GM10266 (cell line): ENCODE data around the gene WDR26.
"Not testable (repeated sequence)": the region's sequence is repeated elsewhere in the genome, so short reads cannot be mapped to it uniquely, and the experiment has no call there.

Experiments
- DNase-seq: peaks from one replicate; pipeline ENCODE4 v3.0.0; 2012; ENCODE audit errors: extremely low spot score
- TF ChIP-seq, protein P1 (sequence below): IDR thresholded peaks from 2 replicates; pipeline ENCODE4 v1.5.1; 2012; ENCODE audit warnings: mild to moderate bottlenecking, low read depth; ENCODE audit not compliant: control insufficient read depth, insufficient read depth; ENCODE audit errors: missing control alignments

Gene WDR26

DNA sequence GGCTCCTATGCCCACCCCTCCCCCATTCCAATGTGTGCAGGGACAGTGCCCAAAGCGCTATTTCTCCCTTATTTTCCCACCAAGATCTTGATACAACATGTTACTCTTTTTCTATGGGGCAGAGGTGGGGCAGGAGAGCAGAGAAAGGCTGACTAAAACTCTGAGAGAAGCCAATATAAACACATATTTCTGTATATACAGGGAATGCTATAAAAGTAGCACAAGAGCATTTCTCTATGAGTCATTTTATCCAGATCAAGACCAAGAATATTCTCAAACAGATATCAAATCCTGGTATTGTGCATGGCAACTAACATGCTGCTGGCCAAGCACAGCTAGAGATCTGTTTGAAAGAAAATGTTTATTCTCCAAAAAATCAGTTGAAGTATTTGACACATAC is 7.3 kb downstream of the WDR26 start:
- TF ChIP-seq, protein P1, sequence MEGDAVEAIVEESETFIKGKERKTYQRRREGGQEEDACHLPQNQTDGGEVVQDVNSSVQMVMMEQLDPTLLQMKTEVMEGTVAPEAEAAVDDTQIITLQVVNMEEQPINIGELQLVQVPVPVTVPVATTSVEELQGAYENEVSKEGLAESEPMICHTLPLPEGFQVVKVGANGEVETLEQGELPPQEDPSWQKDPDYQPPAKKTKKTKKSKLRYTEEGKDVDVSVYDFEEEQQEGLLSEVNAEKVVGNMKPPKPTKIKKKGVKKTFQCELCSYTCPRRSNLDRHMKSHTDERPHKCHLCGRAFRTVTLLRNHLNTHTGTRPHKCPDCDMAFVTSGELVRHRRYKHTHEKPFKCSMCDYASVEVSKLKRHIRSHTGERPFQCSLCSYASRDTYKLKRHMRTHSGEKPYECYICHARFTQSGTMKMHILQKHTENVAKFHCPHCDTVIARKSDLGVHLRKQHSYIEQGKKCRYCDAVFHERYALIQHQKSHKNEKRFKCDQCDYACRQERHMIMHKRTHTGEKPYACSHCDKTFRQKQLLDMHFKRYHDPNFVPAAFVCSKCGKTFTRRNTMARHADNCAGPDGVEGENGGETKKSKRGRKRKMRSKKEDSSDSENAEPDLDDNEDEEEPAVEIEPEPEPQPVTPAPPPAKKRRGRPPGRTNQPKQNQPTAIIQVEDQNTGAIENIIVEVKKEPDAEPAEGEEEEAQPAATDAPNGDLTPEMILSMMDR, result no peak
- DNase-seq, result no peak

DNA sequence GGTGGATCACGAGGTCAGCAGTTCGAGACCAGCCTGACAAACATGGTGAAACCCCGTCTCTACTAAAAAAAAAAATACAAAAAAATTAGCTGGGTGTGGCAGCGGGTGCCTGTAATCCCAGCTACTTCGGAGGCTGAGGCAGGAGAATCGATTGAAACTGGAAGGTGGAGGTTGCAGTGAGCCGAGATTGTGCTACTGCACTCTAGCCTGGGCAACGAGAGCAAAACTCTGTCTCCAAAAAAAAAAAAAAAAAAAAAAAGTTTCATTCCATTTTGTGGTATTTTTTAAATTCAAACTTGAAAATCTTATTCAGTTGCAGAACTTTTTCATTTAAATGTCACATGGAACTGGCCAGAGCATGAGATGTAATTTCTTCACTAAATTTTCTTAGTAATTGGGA is 7.7 kb downstream of the WDR26 start:
- not testable (repeated sequence) for DNase-seq

DNA sequence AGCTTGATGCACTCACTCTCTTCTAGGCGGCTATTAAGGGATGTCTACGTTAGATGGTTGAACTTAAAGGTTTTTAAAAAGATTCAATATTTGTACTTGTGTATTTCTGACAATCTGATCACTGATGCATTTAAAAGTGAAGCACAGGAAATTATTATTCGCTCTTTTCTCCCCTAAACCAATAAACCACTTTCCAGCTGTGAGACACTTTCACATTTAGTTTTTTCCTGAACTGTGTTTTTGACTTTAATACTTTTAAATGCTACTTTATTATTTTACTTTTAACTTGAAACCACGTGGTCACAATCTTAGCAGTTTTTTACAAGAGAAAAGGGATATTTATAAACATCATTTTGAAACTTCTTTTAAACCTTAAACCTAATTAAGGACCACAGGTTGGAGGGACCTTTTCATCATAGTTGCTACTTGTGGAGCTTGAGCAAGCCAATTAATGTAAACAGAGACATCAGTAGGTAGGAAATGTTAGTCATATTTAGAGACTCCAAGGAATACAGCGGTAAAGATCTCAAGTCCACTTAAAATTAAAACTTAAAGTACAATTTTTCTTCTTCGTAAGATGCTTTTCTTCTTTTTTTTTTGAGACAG is 9.2 kb downstream of the WDR26 start:
- TF ChIP-seq, protein P1, result no peak

DNA sequence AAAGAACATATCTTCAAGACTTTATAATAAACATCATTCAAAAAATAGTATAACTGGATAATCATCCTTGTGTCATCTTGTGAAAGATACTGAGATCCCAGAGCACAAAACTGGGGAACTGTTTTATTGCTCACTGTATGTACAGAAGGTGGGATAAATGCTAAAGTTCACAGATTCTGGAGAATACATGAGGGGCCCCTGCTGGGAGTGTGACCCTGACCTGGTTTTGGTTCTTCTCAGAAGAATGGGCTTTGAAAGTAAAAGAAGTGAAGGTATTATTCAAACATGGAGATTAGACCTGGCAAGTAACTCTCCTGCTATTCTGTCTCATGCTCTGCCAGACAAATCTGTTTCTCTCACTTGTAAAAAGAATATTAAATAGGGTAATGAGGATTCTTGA is 14.5 kb downstream of the WDR26 start:
- DNase-seq, result no peak
- TF ChIP-seq, protein P1, result no peak

More for the DNA sequence above, 9.2 kb downstream of the WDR26 start:
- DNase-seq, result no peak

DNA sequence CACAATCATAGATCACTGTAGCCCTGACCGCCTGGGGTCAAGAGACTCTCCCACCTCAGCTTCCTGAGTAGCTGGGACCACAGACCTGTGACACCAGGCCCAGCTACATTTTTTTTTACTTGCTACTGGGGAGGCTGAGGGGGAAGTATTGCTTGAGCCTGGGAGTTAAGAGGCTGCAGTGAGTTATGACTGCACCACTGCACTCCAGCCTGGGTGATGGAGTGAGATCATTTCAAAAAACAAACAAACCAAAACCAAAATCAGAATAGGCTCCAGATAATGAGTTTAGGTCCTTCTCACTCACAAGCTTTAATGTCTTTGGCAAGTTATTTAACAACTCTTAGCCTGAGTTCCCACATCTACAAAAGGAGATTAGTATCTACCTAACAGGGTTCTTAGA is 22.8 kb downstream of the WDR26 start:
- DNase-seq, result no peak
- TF ChIP-seq, protein P1, result no peak

DNA sequence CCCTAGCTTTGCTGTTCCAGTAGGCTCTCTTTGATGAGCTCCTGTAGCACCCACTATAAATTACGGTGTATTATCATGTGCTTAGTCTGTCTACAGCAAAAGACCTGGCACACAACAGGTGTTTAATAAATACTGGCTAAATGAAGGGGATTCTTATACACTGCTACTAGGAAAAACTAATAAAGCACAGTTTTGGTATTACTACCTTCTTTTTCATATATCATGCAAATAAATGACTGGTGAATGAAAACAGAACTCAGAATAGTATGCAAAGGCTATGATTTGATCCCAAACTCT is 26.4 kb downstream of the WDR26 start:
- no peak for DNase-seq
- TF ChIP-seq, protein P1, result no peak

DNA sequence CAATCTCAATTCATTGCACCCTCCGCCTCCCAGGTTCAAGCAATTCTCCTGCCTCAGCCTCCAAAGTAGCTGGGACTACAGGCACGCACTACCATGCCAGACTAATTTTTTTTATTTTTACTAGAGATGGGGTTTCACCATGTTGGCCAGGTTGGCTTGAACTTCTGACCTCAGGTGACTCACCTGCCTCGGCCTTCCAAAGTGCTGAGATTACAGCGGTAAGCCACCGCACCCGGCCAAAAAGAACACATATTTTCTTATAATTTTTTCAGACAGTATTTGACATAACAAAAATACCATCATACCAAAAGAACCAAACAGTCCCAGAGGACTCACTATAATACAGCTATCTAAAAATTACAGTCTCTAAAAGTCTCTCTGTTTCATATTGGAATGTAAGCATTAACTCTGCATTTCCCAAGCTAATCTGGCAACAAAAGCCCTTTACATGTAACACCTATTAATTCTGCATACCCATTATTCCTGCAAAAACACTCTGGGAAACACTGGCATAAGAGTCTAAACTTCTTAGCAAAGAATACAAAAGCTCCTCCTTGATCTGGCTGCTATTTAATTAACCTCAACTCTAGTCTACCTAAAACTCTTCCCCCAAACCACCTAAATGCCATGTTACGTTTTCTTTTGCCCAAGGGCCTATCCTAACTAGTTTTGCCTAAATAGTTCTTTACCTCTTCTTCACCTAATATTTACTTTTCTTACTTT is 26.9 kb downstream of the WDR26 start:
- TF ChIP-seq, protein P1, result no peak
- no peak for DNase-seq

DNA sequence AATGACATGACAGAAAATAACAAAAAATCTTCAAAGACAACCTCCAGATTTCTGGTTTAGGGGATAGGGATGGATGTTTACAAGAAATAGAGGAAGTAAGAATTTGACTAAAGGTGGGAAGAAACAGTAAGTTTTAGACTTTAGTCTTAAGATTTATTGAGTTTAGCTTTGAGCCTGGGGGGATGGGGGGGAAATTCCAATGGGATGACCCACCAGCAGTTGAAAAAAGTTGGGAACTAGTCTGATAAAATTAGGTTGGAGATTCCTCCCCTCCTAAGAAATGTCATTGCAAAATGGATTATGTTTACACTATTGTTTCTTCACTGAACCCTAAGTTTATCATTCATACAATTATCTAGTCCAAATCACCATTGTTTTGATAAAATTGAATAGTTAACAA is 28.4 kb downstream of the WDR26 start:
- TF ChIP-seq, protein P1, result no peak
- no peak for DNase-seq
